Caki2 (cell line): ENCODE results near the gene MBD4. TPM values are rescaled to one million over a fixed set of nuclear protein-coding genes. Genes with fewer than 3 reads are reported as not detected.

Source experiments
- DNase-seq: peaks from one replicate; pipeline ENCODE4 v3.0.0-alpha.2; 2015; ENCODE audit warnings: low read depth
- in situ Hi-C: cut with HindIII; loops from 2 replicates; pipeline ENCODE4 v1.10.0; 2016; ENCODE audit warnings: low sequenced_read_pairs, low pct_unique_long_range_greater_than_20kb, mixed read lengths
- total RNA-seq: library from RNA; depleted of rRNA; stranded (reverse); fragments of >200 nt; shearing (Covaris generic); gene quantifications from 2 replicates; pipeline ENCODE4 v1.2.3, GENCODE V29; 2014; ENCODE audit warnings: low replicate concordance

Gene MBD4
- total RNA-seq, 1 experiment from 2014 or later: 8.9 TPM

DNA sequence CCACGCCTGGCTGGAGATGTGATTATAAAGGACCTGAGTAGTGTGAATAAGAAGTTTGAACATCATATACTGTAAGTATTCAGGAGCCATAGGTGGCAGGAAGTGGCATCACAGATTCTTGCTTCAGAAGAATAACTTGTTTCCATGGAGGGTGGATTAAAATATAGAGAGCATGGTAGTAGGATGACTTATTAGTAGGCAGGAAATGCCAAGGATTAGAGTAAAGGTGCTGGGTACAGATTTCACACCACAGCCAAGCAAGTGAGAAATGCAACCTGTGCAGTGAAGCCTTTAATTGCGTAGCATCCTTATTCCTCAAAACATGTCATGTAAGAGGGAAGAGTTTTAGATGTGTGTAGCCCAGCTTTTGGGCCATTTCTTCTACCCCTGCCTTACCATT lies 31.1 kb upstream of the MBD4 start:
- in situ Hi-C loops: no loop called here

GRCh38 chr3:129469026-129469425 lies 29.3 kb upstream of the MBD4 start:
- in situ Hi-C loops: no loop called here

More for the DNA sequence above, 31.1 kb upstream of the MBD4 start:
- no peak for DNase-seq

DNA sequence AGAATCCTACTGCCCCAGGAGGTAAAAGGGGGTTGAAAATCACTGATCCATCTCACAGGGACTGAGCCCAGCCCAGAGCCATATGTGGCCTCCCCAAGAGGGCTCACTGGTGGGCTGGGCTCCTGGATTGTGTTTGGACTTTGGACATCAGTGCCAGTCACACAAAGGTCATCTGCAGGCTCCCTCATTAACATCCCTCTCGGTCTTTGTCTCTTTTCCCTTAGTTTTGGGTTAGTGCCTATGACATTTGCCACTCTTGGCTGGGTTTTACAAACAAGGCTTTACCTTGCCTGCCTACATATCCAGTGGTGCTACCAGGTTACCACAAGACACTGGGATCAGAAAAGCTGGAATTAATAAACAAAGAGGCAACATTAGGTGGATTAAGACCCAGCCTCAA lies 28.2 kb upstream of the MBD4 start:
- DNase-seq: no peak
- in situ Hi-C loops: no loop called here

More at GRCh38 chr3:129469026-129469425, 29.3 kb upstream of the MBD4 start:
- DNase-seq: no peak

DNA sequence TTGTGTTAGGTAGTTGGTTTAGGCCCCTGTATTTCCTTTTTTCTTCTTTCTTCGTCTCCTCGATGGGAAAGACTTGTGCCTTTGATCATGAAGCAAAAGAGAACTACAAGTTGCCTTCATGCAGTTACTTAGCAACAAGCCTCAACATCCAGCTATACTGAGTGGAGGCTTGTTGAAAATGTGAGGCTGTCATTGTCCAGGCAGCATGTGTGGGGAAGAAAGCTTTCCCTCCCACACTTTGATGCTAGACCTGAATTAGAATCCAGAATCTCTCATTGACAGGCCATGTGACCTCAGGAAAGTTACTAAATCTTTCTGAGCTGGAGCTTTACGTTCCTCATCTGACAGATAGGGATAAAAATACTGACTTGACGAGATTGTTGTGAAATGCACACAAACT lies 24.0 kb upstream of the MBD4 start:
- no peak for DNase-seq
- in situ Hi-C loops: no loop called here

GRCh38 chr3:129463094-129463493 lies 23.3 kb upstream of the MBD4 start:
- in situ Hi-C loops: no loop called here

DNA sequence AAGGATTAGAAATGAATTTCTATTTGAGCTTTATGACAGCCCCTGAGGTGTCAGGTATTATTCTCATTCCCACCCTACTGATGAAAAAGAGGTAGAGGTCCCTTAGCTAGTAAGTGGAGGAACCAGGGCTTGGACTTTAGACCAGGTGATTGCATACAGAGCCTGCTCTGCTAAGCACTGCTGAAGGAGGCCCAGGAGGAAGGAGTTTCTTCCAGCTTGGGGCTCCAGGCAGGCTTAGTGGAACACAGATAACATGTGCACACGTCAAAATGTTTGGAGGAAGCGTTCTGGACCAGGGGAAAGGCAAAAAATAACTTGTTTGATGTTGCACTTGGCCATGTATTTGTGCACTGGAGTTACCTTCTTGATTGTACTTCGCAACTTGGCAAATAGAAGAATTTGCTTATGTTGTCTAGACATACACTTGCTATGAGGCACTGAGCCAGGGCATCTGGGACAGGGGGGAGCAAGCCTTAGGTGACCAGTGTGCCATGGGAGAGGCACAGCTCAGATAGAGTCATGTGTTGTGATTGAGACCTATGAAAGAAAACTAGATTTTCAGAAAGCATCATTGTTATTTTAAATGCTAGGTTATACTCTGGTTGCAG lies 22.7 kb upstream of the MBD4 start:
- in situ Hi-C loops: no loop called here
- DNase-seq: no peak

More at GRCh38 chr3:129463094-129463493, 23.3 kb upstream of the MBD4 start:
- DNase-seq: no peak

- DNase-seq: no peak
- in situ Hi-C loops: no loop called here
These were observed 21.9 kb upstream of the MBD4 start for GRCh38 chr3:129461461-129462146.

DNA sequence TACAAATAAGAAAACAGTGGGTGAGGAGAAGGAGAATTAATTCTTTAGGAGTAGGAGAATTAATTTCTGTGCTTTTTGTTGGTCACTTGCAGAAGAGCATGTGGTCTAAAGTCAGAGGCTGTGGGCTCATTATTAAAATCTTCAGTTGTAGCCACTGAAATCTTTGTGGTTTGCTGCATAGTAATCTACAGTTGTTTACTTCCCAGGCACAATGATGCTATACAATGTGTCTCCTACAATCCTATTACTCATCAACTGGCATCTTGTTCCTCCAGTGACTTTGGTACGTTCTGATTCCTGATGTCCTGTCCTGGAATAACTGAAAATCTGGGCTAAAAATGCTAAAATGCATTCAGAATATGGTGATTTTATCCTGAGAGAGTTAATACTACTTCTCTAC lies 21.3 kb upstream of the MBD4 start:
- no peak for DNase-seq
- in situ Hi-C loops: no loop called here

GRCh38 chr3:129460572-129460971 lies 20.8 kb upstream of the MBD4 start:
- no peak for DNase-seq
- in situ Hi-C loops: no loop called here

- DNase-seq: no peak
- in situ Hi-C loops: no loop called here
These were observed 20.4 kb upstream of the MBD4 start for GRCh38 chr3:129460155-129460554.

DNA sequence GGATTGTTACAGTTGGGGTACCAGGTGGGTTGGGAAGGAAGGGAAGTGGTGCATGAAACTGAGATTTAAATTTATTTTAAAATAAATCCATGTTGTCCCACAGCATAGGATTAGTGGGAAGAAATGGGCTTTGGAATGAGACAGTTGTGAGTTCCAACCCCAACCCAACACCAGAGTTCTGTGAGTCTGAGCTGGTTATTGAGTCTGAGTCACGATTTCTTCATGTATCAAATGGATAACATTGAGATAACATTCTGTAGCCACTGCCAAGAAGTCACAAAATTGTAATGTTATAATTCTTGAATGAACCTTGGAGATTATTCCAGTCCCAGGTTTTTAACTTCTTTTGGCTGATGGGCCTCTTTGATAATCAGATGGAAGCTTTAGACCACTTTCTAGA lies 14.0 kb upstream of the MBD4 start:
- no peak for DNase-seq
- in situ Hi-C loops: no loop called here

DNA sequence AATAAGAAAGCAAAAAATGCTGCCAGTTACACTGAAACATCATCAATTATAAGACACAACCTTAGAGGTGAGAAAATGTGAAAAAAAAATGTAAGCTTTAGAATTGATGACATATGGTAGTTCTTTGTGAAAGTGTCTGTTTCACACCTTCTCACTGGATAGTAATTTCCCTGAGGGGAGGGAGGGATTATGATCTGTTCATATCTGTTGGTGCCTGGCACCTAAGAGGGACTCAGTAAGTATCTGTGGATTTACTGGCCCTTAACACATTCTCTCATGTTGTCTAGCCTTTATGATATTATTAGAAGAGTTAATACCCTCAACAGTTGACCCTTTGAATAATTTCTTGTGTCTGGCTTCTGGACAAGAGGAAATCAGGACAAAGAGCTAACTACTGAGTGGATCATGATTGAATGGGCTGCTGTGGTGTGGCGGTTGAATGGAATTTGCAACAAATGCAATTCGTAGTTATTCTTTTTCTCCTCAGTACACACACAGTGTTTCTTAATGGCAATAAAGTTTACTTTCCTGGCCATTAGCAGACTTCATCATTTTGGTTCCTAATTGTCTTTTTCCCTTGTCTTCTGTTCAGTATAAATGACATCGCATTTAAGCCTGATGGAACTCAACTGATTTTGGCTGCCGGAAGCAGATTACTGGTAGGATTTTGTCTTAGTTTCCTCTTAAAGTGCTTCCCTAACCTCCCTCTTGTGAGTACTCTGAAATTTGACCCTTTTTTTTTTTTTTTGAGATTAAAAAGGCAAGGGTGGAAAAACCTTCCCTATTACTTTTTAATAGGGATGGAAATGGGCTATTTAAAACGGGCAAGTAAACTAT lies 9.7 kb upstream of the MBD4 start:
- in situ Hi-C loops: no loop called here
- DNase-seq: no peak

- in situ Hi-C loops: no loop called here
- DNase-seq: no peak
These were observed 8.6 kb upstream of the MBD4 start for GRCh38 chr3:129448186-129448895.

- DNase-seq: no peak
- in situ Hi-C loops: no loop called here
These were observed 7.2 kb upstream of the MBD4 start for GRCh38 chr3:129446926-129447325.

- DNase-seq: no peak
- in situ Hi-C loops: no loop called here
These were observed 5.7 kb upstream of the MBD4 start for GRCh38 chr3:129445471-129445870.

- no peak for DNase-seq
- in situ Hi-C loops: no loop called here
These were observed 3.2 kb upstream of the MBD4 start for GRCh38 chr3:129442947-129443346.

- DNase-seq: no peak
- in situ Hi-C loops: no loop called here
These were observed 2.7 kb upstream of the MBD4 start for GRCh38 chr3:129442486-129442885.

GRCh38 chr3:129441782-129442181 lies 2.0 kb upstream of the MBD4 start:
- in situ Hi-C loops: no loop called here
- DNase-seq: no peak

DNA sequence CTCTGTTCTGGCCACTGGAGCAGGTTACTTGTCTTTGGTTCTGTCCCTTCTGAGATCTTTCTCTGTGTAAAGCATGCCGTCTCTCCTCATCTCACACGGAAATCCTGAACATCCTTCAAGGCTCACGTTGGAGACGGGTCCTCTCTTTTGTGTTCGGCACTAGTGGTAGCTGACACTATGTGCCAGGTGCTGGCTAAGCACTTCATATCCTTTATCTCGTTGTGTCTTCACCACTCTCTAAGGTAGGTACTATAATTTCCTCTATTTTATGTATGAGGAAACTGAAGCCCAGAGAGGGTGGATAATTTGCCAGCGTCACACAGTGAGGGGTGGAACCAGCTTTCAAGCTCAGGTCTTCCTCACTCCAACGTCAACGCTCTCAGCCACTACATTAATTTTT lies 1.5 kb upstream of the MBD4 start:
- in situ Hi-C loops: no loop called here
- DNase-seq: no peak
